SH-SY5Y (cell line): ENCODE results near the gene PSD.

Source experiments
- GATA2 ChIP-seq: IDR thresholded peaks from 2 replicates; pipeline ENCODE4 v1.6.1; 2011; ENCODE audit warnings: mild to moderate bottlenecking, low read depth, low read length
- GATA3 ChIP-seq: IDR thresholded peaks from 2 replicates; pipeline ENCODE4 v1.6.1; 2011; ENCODE audit warnings: low read depth, mild to moderate bottlenecking, low read length, moderate library complexity

GRCh38 chr10:102368077-102368476 lies 50.5 kb downstream of the PSD start:
- TF ChIP-seq GATA3 (no peak), GATA2 (no peak)
